GM12892 (cell line): ENCODE results near the gene SNX30.

Experiments used
- POLR2A ChIP-seq: IDR thresholded peaks from 2 replicates; pipeline ENCODE4 v1.6.1; 2011; ENCODE audit warnings: low read depth, low read length, control low read depth
- POLR2AphosphoS5 ChIP-seq: IDR thresholded peaks from 2 replicates; pipeline ENCODE4 v1.6.1; 2011; ENCODE audit warnings: low read depth, low read length, control low read depth

DNA sequence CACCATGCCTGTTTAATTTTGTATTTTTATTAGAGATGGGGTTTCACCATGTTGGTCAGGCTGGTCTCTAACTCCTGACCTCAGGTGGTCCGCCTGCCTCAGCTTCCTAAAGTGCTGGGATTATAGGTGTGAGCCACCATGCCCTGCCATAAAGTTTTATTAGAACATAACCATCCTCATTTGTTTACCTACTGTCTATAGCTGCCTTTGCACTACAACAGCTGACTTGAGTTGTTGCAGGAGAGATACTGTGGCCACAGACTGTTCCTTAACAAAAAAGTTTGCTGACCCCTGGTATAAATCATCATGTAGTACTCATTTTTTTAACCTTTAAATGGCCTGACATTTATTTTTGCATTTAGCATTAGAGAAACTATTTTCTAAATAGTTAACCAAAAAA, 31.7 kb downstream of the SNX30 start:
- TF ChIP-seq POLR2AphosphoS5 (no peak), POLR2A (no peak)
